HepG2 (cell line): ENCODE results near the gene NKD1. TPM values are rescaled to one million over a fixed set of nuclear protein-coding genes. Genes with fewer than 3 reads are reported as not detected.

ENCODE experiments used
- ATAC-seq: fragments of 200-7000 bp; cut with Tn5 transposase; 3 replicates; pipeline ENCODE4 v1.9.1; 2020; ENCODE audit warnings: mild to moderate bottlenecking, moderate library complexity
- BruUV-seq: library from RNA; stranded (reverse); fragments of 400-500 nt; replicated peaks from 2 replicates; lab custom pipeline; 2021; lab: Mats Ljungman, UMichigan
- CTCF ChIA-PET: fragments of 300-600 bp; formaldehyde crosslinking; extraction: SDS; loops from one replicate; lab custom pipeline; 2021; ENCODE audit warnings: low total read pairs, inconsistent platforms, low intra/inter-chr PET ratio; lab: Yijun Ruan, JAX
- POLR2A ChIA-PET: fragments of 350-600 bp; sonication (Branson Sonifier 250); formaldehyde crosslinking; loops from one replicate; lab custom pipeline; 2020; ENCODE audit warnings: antibody characterized with exemption, inconsistent platforms; lab: Yijun Ruan, JAX
- DNase-seq: peaks from one replicate; pipeline ENCODE4 v3.0.0-alpha.2; 2015; ENCODE audit warnings: low spot score
- FAIRE-seq: peaks from 3 replicates; lab custom pipeline; 2011; peaks lifted over from hg19 to GRCh38; lab: Jason Lieb, UNC
- H2AFZ ChIP-seq: one replicate; pipeline ENCODE4 v1.6.1; 2011; ENCODE audit warnings: low read length, inconsistent platforms
- H3K27ac ChIP-seq: fragments of 300-600 bp; 3 replicates; pipeline ENCODE4 v1.8.0; 2011; ENCODE audit warnings: mixed run types, mild to moderate bottlenecking, mixed read lengths, low read length, inconsistent platforms; ENCODE audit not compliant: insufficient read depth; ENCODE audit errors: extremely low read length
- H3K27me3 ChIP-seq, 2 experiments: fragments of 200-600 bp in 1 of 2; 2 replicates in 1 of 2; 3 replicates in 1 of 2; pipeline versions ENCODE4 v1.6.0 to v1.8.0; 2011; ENCODE audit warnings: low read length in 2 of 2, mild to moderate bottlenecking in 2 of 2, moderate library complexity in 2 of 2, inconsistent platforms in 1 of 2; ENCODE audit not compliant: insufficient read depth in 2 of 2, control insufficient read depth in 1 of 2
- H3K36me3 ChIP-seq, 2 experiments: fragments of 200-600 bp in 1 of 2; replicated peaks in 1 of 2; 2 replicates in 1 of 2; 3 replicates in 1 of 2; pipeline versions ENCODE4 v1.5.1 to v1.8.0; 2011; ENCODE audit warnings: low read length in 2 of 2, inconsistent platforms in 1 of 2; ENCODE audit not compliant: insufficient read depth in 2 of 2, control insufficient read depth in 1 of 2
- H3K4me1 ChIP-seq: 2 replicates; pipeline ENCODE4 v1.5.1; 2012; ENCODE audit warnings: low read length, inconsistent platforms; ENCODE audit not compliant: insufficient read depth
- H3K4me2 ChIP-seq: 2 replicates; pipeline ENCODE4 v1.6.0; 2011; ENCODE audit warnings: low read depth, low read length, inconsistent platforms
- H3K4me3 ChIP-seq, 3 experiments: fragments of 200-600 bp in 1 of 3; sonication (generic), shearing (Covaris generic) in 1 of 3; replicated peaks in 1 of 3; 2 replicates each; pipeline ENCODE4 v1.5.1; 2011 to 2016; ENCODE audit warnings: low read length in 3 of 3, inconsistent platforms in 2 of 3, low read depth in 2 of 3, mild to moderate bottlenecking in 2 of 3, control low read depth in 1 of 3, mixed read lengths in 1 of 3; ENCODE audit not compliant: insufficient read depth in 1 of 3
- H3K79me2 ChIP-seq: one replicate; pipeline ENCODE4 v1.6.1; 2011; ENCODE audit warnings: low read length, inconsistent platforms; ENCODE audit not compliant: insufficient read depth
- H3K9ac ChIP-seq: 2 replicates; pipeline ENCODE4 v1.6.0; 2011; ENCODE audit warnings: mild to moderate bottlenecking, low read depth, low read length, inconsistent platforms; ENCODE audit not compliant: insufficient read depth
- H3K9me3 ChIP-seq: 2 replicates; pipeline ENCODE4 v1.5.1; 2012; ENCODE audit warnings: mild to moderate bottlenecking, low read length
- H4K20me1 ChIP-seq: 2 replicates; pipeline ENCODE4 v1.6.0; 2011; ENCODE audit warnings: inconsistent platforms, mild to moderate bottlenecking, low read length, moderate library complexity; ENCODE audit not compliant: insufficient read depth
- ATM ChIP-seq: fragments of 450-650 bp; IDR thresholded peaks from 2 replicates; pipeline ENCODE4 v1.7.1; 2017; ENCODE audit warnings: mild to moderate bottlenecking, borderline replicate concordance
- IKZF1 ChIP-seq: fragments of 450-650 bp; IDR thresholded peaks from 2 replicates; pipeline ENCODE4 v1.7.1; 2016
- MNT ChIP-seq: fragments of 450-650 bp; IDR thresholded peaks from 2 replicates; pipeline ENCODE4 v1.6.1; 2016
- TRIM22 ChIP-seq: fragments of 450-650 bp; IDR thresholded peaks from 2 replicates; pipeline ENCODE4 v1.6.1; 2017
- ZIK1 ChIP-seq: sonication (generic); formaldehyde crosslinking; IDR thresholded peaks from 2 replicates; pipeline ENCODE4 v1.5.0; 2020; ENCODE audit warnings: mild to moderate bottlenecking, low read depth, missing genetic modification reagents, borderline replicate concordance
- ZNF556 ChIP-seq: sonication (generic); formaldehyde crosslinking; IDR thresholded peaks from 2 replicates; pipeline ENCODE4 v1.4.0; 2020; ENCODE audit warnings: mild to moderate bottlenecking, missing genetic modification reagents, borderline replicate concordance
- ZNF737 ChIP-seq: sonication (generic); formaldehyde crosslinking; IDR thresholded peaks from 2 replicates; pipeline ENCODE4 v1.5.0; 2020; ENCODE audit warnings: missing genetic modification reagents, mild to moderate bottlenecking, borderline replicate concordance
- WGBS: methylation state at CpG from one replicate; pipeline ENCODE4 v1.1.6; 2017; ENCODE audit warnings: low lambda C conversion rate; 5-methylcytosine and 5-hydroxymethylcytosine counted together
- in situ Hi-C: cut with HindIII; loops from 2 replicates; pipeline ENCODE4 v1.10.0; 2017; ENCODE audit warnings: low pct_unique_long_range_greater_than_20kb; ENCODE audit not compliant: extremely low pct_ligation_motif_present
- intact Hi-C: fragments of 100-400 bp; cut with micrococcal nuclease; formaldehyde crosslinking; loops from one replicate; pipeline ENCODE4 v1.10.0; 2022; ENCODE audit not compliant: unreplicated experiment
- polyA plus RNA-seq, 8 experiments: library from polyadenylated mRNA; depleted of rRNA in 3 of 8; stranded (reverse) in 7 of 8; unstranded in 1 of 8; fragments of >200 nt; fragmentation: Illumina TruSeq in 4 of 8; extraction: Trizol in 4 of 8; gene quantifications; 2 replicates each; pipeline versions ENCODE4 v1.2.1 to v1.2.3, GENCODE V29; 2011 to 2016; ENCODE audit warnings: low read depth in 4 of 8, missing spikeins in 1 of 8, mixed read lengths in 1 of 8; ENCODE audit not compliant: insufficient read depth in 1 of 8
- total RNA-seq, 5 experiments: library from RNA; depleted of rRNA; stranded (reverse); fragments of >200 nt; fragmentation: Illumina TruSeq; extraction: Trizol; gene quantifications; 2 replicates each; pipeline ENCODE4 v1.2.3, GENCODE V29; 2016; ENCODE audit warnings: low read depth in 1 of 5
- TF ChIP-seq, protein P1 (sequence below), 2 experiments: fragments of 450-650 bp in 1 of 2; sonication (generic) in 1 of 2; formaldehyde crosslinking in 1 of 2; IDR thresholded peaks; 2 replicates each; pipeline versions ENCODE4 v1.6.1 to v1.8.0; 2016 to 2022; ENCODE audit warnings: antibody characterized with exemption in 1 of 2, mild to moderate bottlenecking in 1 of 2, missing genetic modification reagents in 1 of 2
- TF ChIP-seq, protein P2 (sequence below): sonication (generic); formaldehyde crosslinking; IDR thresholded peaks from 2 replicates; pipeline ENCODE4 v1.4.0; 2020; ENCODE audit warnings: missing genetic modification reagents

The NKD1 gene
- total and polyA plus RNA-seq, 2 of the 13 experiments (the other 11 are each of a cell fraction or from before 2014, with no cell fraction given) = 70.4 to 121 TPM

- CTCF ChIA-PET = no interaction called here
- WGBS = 67% methylated on average over 4 of the region's 4 CpGs
- DNase-seq (no peak), ATAC-seq (no peak), FAIRE-seq (no peak)
- H3K4me1 ChIP-seq = peaks cover 48% of the 10 kb centered on the region
- peaks cover 7 to 47% of the 10 kb centered on the region in 2 experiments; a peak in 4 of 5 replicates for H3K27me3 ChIP-seq
- no peak overlapping the region for H3K4me3 ChIP-seq
- POLR2A ChIA-PET = no interaction called here
- H3K36me3 ChIP-seq = no peaks in the 10 kb centered on the region
- no peaks in the 10 kb centered on the region for H4K20me1 ChIP-seq
- no peak overlapping the region for H3K4me2 ChIP-seq
- no peak overlapping the region for H3K9ac ChIP-seq
- in situ Hi-C loops (no loop called here), intact Hi-C loops (no loop called here)
- no peaks in the 10 kb centered on the region for H3K9me3 ChIP-seq
- H3K27ac ChIP-seq = no peak overlapping the region
- TF ChIP-seq ZNF556 (CRISPR knock-in tag) = 0 out of 2 replicates have a peak, but pooled peaks have one; percentile 33
- TF ChIP-seq, protein P1, sequence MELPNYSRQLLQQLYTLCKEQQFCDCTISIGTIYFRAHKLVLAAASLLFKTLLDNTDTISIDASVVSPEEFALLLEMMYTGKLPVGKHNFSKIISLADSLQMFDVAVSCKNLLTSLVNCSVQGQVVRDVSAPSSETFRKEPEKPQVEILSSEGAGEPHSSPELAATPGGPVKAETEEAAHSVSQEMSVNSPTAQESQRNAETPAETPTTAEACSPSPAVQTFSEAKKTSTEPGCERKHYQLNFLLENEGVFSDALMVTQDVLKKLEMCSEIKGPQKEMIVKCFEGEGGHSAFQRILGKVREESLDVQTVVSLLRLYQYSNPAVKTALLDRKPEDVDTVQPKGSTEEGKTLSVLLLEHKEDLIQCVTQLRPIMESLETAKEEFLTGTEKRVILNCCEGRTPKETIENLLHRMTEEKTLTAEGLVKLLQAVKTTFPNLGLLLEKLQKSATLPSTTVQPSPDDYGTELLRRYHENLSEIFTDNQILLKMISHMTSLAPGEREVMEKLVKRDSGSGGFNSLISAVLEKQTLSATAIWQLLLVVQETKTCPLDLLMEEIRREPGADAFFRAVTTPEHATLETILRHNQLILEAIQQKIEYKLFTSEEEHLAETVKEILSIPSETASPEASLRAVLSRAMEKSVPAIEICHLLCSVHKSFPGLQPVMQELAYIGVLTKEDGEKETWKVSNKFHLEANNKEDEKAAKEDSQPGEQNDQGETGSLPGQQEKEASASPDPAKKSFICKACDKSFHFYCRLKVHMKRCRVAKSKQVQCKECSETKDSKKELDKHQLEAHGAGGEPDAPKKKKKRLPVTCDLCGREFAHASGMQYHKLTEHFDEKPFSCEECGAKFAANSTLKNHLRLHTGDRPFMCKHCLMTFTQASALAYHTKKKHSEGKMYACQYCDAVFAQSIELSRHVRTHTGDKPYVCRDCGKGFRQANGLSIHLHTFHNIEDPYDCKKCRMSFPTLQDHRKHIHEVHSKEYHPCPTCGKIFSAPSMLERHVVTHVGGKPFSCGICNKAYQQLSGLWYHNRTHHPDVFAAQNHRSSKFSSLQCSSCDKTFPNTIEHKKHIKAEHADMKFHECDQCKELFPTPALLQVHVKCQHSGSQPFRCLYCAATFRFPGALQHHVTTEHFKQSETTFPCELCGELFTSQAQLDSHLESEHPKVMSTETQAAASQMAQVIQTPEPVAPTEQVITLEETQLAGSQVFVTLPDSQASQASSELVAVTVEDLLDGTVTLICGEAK (IDR thresholded peaks at IDR 0.05) = 0 out of 2 replicates have a peak, but pooled peaks have one; percentile 1
- TF ChIP-seq, protein P1 (CRISPR knock-in tag; IDR thresholded peaks at IDR 0.05) = no peak
- TF ChIP-seq ATM = 0 out of 2 replicates have a peak, but pooled peaks have one; percentile 46
- TF ChIP-seq IKZF1 = 0 out of 2 replicates have a peak, but pooled peaks have one; percentile 12
- 0 out of 2 replicates have a peak, but pooled peaks have one; percentile 31 for TF ChIP-seq TRIM22
- TF ChIP-seq MNT = peak; percentile 44
- TF ChIP-seq ZIK1 = no peak
- TF ChIP-seq ZNF737 = peak; percentile 27; the same call in 1 of the 2 replicates
- TF ChIP-seq, protein P2, sequence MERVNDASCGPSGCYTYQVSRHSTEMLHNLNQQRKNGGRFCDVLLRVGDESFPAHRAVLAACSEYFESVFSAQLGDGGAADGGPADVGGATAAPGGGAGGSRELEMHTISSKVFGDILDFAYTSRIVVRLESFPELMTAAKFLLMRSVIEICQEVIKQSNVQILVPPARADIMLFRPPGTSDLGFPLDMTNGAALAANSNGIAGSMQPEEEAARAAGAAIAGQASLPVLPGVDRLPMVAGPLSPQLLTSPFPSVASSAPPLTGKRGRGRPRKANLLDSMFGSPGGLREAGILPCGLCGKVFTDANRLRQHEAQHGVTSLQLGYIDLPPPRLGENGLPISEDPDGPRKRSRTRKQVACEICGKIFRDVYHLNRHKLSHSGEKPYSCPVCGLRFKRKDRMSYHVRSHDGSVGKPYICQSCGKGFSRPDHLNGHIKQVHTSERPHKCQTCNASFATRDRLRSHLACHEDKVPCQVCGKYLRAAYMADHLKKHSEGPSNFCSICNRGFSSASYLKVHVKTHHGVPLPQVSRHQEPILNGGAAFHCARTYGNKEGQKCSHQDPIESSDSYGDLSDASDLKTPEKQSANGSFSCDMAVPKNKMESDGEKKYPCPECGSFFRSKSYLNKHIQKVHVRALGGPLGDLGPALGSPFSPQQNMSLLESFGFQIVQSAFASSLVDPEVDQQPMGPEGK (CRISPR knock-in tag) = no peak
- H2AFZ ChIP-seq = no peak overlapping the region
- H3K79me2 ChIP-seq = no peaks in the 10 kb centered on the region
- BruUV-seq = no TSS peak
Measured at GRCh38 chr16:50692644-50692998, 144.4 kb downstream of the NKD1 start.
